Measurements from ENCODE around the gene CTIF.

- no peak for TF ChIP-seq CTCF (IDR thresholded peaks at IDR 0.05; ENCODE audit: low read length)
- no peak for TF ChIP-seq EZH2 (optimal IDR thresholded peaks at IDR 0.05; ENCODE audit: low read depth, low read length)
These were observed 155.5 kb downstream of the CTIF start for GRCh38 chr18:48694295-48694694.

Measured in MM.1S (cell line).